ENCODE results near the gene IQSEC3.

IQSEC3 gene

DNA sequence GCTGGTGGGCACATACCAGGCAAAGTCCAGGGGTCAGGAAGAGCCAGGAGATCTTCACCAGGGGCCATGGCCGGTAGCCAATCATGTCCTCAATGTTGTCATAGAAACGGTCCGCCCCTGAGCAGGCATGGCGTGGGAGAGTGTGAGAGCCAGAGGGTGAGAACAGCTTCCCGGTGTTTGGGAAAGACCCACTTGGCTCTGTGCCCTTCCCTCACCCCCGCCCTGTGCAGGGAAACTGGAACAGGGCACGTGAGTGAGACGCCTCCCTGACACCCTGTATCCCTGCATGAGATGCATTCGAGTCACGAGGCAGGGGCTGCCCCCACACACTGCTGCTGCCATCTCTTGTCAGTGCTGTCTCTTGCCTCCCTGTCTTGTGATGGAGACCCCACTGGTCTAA, 126.7 kb downstream of the IQSEC3 start:
- Histone ChIP-seq H3K4me3 (IDR thresholded peaks at IDR 0.05; ENCODE audit: insufficient read depth, low read depth, low read length) (no peak overlapping the region), H3K4me1 (ENCODE audit: low read depth, poor library complexity, severe bottlenecking) (no peaks in the 10 kb centered on the region), H3K27me3 (ENCODE audit: insufficient read depth, low read depth) (peaks cover 17% of the 10 kb centered on the region; the same call in 1 of the 2 replicates), H3K36me3 (ENCODE audit: insufficient read depth) (no peaks in the 10 kb centered on the region), H3K27ac (no peak overlapping the region), H3K4me2 (no peak overlapping the region), H4K20me1 (ENCODE audit: insufficient read depth) (no peaks in the 10 kb centered on the region), H3K79me2 (ENCODE audit: insufficient read depth, low read depth) (no peaks in the 10 kb centered on the region), H2AFZ (ENCODE audit: low read depth) (no peak overlapping the region), H3K9ac (no peak overlapping the region)
- TF ChIP-seq, protein P1, sequence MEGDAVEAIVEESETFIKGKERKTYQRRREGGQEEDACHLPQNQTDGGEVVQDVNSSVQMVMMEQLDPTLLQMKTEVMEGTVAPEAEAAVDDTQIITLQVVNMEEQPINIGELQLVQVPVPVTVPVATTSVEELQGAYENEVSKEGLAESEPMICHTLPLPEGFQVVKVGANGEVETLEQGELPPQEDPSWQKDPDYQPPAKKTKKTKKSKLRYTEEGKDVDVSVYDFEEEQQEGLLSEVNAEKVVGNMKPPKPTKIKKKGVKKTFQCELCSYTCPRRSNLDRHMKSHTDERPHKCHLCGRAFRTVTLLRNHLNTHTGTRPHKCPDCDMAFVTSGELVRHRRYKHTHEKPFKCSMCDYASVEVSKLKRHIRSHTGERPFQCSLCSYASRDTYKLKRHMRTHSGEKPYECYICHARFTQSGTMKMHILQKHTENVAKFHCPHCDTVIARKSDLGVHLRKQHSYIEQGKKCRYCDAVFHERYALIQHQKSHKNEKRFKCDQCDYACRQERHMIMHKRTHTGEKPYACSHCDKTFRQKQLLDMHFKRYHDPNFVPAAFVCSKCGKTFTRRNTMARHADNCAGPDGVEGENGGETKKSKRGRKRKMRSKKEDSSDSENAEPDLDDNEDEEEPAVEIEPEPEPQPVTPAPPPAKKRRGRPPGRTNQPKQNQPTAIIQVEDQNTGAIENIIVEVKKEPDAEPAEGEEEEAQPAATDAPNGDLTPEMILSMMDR (conservative IDR thresholded peaks at IDR 0.05; ENCODE audit: low read depth, low read length): no peak

DNA sequence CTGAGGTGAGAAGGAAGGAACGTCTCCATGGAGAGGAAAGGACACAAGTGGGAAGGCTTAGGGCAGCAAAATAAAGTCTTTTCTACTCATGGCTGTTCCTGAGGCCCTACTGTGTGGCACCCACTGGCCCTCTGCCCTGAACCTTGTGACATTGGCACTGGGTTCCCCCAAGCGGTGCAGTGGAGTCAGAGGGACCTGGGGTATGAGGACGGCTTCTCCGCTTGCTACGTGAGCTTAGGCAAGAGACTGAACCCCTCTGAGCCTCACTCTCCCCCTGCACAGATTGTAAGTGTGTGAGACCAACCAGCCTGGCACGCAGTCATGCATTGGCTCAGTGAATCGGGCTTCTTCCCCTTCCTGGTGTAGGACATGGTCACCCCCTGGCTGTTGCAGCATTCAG, 127.7 kb downstream of the IQSEC3 start:
- no peak overlapping the region for H3K27ac ChIP-seq
- no peak overlapping the region for H2AFZ ChIP-seq (ENCODE audit: low read depth)
- H3K4me3 ChIP-seq (IDR thresholded peaks at IDR 0.05; ENCODE audit: insufficient read depth, low read depth, low read length): no peak overlapping the region
- TF ChIP-seq, protein P1 (conservative IDR thresholded peaks at IDR 0.05; ENCODE audit: low read depth, low read length): no peak
- H3K4me1 ChIP-seq (ENCODE audit: low read depth, poor library complexity, severe bottlenecking): no peaks in the 10 kb centered on the region
- no peaks in the 10 kb centered on the region for H3K79me2 ChIP-seq (ENCODE audit: insufficient read depth, low read depth)
- H3K9ac ChIP-seq: no peak overlapping the region
- H3K27me3 ChIP-seq (ENCODE audit: insufficient read depth, low read depth): peaks cover 22% of the 10 kb centered on the region; the same call in 1 of the 2 replicates
- no peaks in the 10 kb centered on the region for H3K36me3 ChIP-seq (ENCODE audit: insufficient read depth)
- no peak overlapping the region for H3K4me2 ChIP-seq
- no peaks in the 10 kb centered on the region for H4K20me1 ChIP-seq (ENCODE audit: insufficient read depth)

DNA sequence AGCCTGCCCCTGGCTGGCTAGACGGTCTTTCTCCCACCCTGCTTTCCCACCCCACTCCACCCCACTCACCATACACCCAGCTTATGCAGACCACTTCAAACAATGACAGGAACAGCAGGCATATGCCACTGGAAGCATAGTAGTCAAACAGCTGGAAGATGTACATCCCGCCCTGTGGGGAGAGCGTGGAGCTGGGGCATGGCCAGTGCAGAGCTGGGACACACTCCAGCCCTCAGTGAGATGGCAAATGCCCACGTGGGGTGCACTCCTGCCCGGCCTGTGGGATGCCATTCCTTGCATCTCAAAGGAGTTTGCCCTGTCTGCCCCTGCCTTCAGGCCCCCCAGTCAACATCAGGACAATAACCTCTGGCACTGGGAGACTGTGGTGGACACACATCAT, 128.6 kb downstream of the IQSEC3 start:
- no peak overlapping the region for H3K4me2 ChIP-seq
- H2AFZ ChIP-seq (ENCODE audit: low read depth): no peak overlapping the region
- H3K79me2 ChIP-seq (ENCODE audit: insufficient read depth, low read depth): no peaks in the 10 kb centered on the region
- no peaks in the 10 kb centered on the region for H3K36me3 ChIP-seq (ENCODE audit: insufficient read depth)
- H3K27me3 ChIP-seq (ENCODE audit: insufficient read depth, low read depth): peaks cover 18% of the 10 kb centered on the region; the same call in 1 of the 2 replicates
- H4K20me1 ChIP-seq (ENCODE audit: insufficient read depth): no peaks in the 10 kb centered on the region
- H3K4me3 ChIP-seq (IDR thresholded peaks at IDR 0.05; ENCODE audit: insufficient read depth, low read depth, low read length): no peak overlapping the region
- H3K4me1 ChIP-seq (ENCODE audit: low read depth, poor library complexity, severe bottlenecking): no peaks in the 10 kb centered on the region
- no peak overlapping the region for H3K9ac ChIP-seq
- no peak overlapping the region for H3K27ac ChIP-seq
- TF ChIP-seq, protein P1 (conservative IDR thresholded peaks at IDR 0.05; ENCODE audit: low read depth, low read length): no peak

DNA sequence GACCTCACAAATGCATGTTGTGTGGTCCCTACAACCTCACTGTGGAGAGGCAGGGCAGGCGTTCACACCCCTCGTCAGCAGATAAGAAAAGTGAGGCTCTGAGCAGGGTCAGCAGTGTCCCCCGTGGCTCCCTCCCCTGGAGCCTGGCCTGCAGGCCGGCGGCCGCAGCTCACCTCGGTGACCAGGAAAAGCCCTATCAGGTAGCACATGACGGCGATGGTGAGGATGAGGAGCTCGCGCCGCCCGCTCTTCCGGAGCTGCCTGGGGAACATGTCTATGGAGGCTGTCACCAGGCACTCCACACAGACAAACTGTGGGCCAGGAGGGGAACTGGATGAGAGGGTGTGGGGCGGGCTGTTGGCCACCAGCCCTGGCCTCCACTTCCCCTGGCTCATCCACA, 129.4 kb downstream of the IQSEC3 start:
- peaks cover 17% of the 10 kb centered on the region; the same call in 1 of the 2 replicates for H3K27me3 ChIP-seq (ENCODE audit: insufficient read depth, low read depth)
- H3K9ac ChIP-seq: no peak overlapping the region
- no peaks in the 10 kb centered on the region for H4K20me1 ChIP-seq (ENCODE audit: insufficient read depth)
- no peak overlapping the region for H2AFZ ChIP-seq (ENCODE audit: low read depth)
- no peak overlapping the region for H3K4me3 ChIP-seq (IDR thresholded peaks at IDR 0.05; ENCODE audit: insufficient read depth, low read depth, low read length)
- no peaks in the 10 kb centered on the region for H3K4me1 ChIP-seq (ENCODE audit: low read depth, poor library complexity, severe bottlenecking)
- H3K4me2 ChIP-seq: no peak overlapping the region
- H3K36me3 ChIP-seq (ENCODE audit: insufficient read depth): no peaks in the 10 kb centered on the region
- TF ChIP-seq, protein P1 (conservative IDR thresholded peaks at IDR 0.05; ENCODE audit: low read depth, low read length): no peak
- no peak overlapping the region for H3K27ac ChIP-seq
- H3K79me2 ChIP-seq (ENCODE audit: insufficient read depth, low read depth): no peaks in the 10 kb centered on the region
